IMR-90 (cell line): ENCODE results near the gene OSBPL3.

ENCODE experiments used
- CTCF ChIP-seq: conservative IDR thresholded peaks from 2 replicates; pipeline ENCODE4 v1.5.1; 2012; ENCODE audit warnings: mild to moderate bottlenecking, low read depth, low read length, improper control_type of control experiment
- MXI1 ChIP-seq: IDR thresholded peaks from 2 replicates; pipeline ENCODE4 v1.6.1; 2012; ENCODE audit warnings: low read depth, mild to moderate bottlenecking, low read length, moderate library complexity, borderline replicate concordance
- RAD21 ChIP-seq: IDR thresholded peaks from 2 replicates; pipeline ENCODE4 v1.6.1; 2012; ENCODE audit warnings: low read length, improper control_type of control experiment
- SMC3 ChIP-seq: fragments of 150-350 bp; IDR thresholded peaks from 2 replicates; pipeline ENCODE4 v1.6.1; 2016; ENCODE audit warnings: low read depth, mild to moderate bottlenecking, antibody characterized with exemption, low read length, moderate library complexity

DNA sequence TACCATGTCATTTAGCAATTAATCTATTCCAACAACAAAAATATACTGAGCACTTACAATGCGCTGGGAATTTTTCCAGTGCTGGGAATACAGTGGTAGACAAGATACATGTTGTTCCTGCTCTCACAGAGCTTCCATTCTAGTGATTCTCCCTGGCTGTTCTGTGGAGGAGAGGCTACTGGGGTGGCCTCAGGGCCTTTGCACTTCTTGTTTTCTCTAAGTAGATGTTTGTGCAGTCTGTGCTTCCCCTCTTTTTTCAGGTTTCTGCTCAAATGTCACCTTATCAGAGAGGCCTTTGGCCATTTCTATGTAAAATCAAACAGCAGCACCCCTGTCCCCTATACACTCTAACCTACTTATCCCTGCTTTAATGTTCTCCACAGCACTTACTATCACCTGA, 24.7 kb downstream of the OSBPL3 start:
- TF ChIP-seq RAD21 (no peak), SMC3 (no peak), MXI1 (no peak), CTCF (no peak)
